NOMO-1 treated with DMSO at 0.1 percent for 48 hours (cell line): Measurements from ENCODE around the gene SCAF1.
A peak's percentile ranks its signal among the peaks of the same experiment; 100 is the strongest.

ENCODE experiments used
- DNase-seq: peaks from one replicate; lab custom pipeline; 2025; ENCODE audit not compliant: unreplicated experiment; lab: John Stamatoyannopoulos, UW

The SCAF1 gene

GRCh38 chr19:49664171-49665035 is 22.4 kb downstream of the SCAF1 start:
- DNase-seq = peak; percentile 60

DNA sequence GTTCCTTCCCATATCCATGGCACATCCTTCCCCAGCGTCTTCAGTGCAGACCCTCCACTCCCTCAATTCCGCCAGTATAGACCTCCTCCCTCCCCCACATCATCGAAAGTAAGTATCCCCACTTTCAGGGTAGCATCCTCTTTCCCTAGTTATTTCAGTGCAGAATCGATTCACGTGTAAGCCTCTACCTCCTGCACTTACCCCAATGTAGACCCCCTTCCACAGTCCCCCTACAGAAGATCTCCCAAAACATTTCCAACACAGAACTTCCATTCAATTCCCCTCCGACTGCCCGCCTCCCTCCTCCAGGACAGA is 23.0 kb downstream of the SCAF1 start:
- no peak for DNase-seq

DNA sequence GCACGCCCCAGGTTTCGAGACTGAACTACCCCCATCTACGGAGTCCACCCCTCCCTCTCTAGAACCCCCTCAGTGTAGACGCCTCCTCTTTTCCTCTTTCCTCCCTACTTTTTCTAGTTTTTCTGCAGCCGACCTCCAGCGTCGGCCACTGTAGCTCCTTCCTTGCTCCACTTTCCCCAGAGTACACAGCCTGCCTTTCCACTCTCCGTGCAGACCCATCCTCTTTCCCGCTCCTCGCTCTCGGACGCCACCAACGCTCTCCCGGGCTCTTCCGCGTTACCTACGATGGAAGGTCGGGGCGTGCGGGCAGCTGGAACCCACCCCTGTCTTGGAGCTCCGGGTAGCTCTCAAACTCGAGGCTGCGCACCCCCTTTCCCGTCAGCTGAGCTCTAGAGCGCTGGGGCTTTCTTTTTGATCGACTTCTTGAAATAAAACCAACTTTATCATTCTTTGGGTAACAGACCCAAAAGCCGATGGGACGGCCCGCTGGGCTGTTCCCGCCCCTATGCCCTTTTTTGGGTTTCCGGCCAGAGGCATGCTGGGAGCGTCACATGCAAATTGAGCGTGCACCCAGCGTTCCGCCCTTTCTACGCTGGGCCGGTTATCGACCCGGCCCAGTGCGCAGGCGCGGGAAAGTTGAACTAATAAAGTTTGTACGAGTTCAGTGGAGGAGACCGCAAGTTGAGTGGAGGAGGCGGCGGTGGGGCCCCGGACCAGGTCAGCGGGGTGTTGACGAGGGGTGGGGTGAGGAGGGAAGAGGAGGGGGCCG is 23.5 kb downstream of the SCAF1 start, which contains the start of the genes BCL2L12 and IRF3:
TSS of gene BCL2L12 (plus strand) at position 583 of the 769 bp plus-strand sequence. CDS start 760 bp downstream, outside the sequence.
TSS of gene IRF3 (minus strand) at position 507 of the 769 bp plus-strand sequence. CDS start 1,019 bp downstream, outside the sequence.
- DNase-seq = peak; percentile 93

DNA sequence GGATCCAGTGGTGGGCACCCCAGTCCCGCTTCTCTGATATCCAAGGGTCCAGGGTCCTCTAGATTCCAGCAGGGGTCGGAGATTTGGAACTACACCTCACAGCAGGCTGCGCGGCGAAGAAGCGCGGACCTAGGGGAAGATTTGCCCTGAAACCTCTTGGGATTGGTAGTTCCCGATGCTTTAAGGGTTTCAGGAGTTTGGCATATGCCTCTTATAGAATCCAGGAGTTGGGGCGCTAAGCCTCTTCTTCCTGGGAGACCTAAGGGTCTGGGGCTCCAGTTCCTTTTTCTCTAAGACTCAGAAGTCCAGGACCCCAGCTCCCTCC is 24.1 kb downstream of the SCAF1 start:
- DNase-seq = no peak

DNA sequence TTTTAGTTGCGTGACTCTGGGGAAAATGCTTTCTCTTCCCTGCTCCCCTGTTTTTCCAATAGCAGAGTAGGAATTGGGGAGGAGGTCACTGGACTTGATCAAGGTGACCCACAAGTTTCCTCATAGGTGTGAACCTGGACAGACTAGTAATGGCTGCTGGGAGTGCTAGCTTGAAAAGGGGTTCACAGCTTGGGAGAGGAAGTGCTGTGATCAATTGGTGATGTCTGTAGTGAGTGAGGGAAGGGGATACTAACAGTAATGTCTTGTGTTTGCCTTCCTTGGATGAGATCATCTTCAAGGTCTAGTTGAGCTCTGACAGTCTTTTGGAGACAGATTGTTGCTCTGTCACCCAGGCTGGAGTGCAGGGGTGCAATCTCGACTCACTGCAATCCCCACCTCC is 25.5 kb downstream of the SCAF1 start:
- DNase-seq = no peak

DNA sequence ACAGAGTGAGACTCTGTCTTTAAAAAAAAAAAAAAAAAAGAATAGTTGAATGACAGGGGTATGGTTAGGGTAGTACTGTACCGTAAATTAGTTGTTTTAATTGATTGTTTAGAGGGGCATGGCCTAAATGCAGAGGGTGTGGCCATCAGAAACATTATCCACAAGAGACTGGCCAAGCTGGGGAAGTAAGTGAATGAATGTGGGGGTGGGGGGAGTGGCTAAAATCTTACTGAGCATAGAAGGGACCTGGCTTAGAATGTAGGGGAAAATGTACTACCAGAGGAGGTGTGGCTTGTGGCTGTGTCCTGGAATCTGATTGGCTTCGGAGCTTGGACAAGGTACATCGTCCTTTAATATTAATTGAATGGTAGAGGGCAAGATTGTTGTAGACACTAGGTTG is 27.5 kb downstream of the SCAF1 start:
- no peak for DNase-seq

GRCh38 chr19:49672131-49672919 is 30.3 kb downstream of the SCAF1 start:
- DNase-seq = peak; percentile 42

- peak; percentile 89 for DNase-seq
These were observed 34.3 kb downstream of the SCAF1 start for GRCh38 chr19:49676136-49676783.

DNA sequence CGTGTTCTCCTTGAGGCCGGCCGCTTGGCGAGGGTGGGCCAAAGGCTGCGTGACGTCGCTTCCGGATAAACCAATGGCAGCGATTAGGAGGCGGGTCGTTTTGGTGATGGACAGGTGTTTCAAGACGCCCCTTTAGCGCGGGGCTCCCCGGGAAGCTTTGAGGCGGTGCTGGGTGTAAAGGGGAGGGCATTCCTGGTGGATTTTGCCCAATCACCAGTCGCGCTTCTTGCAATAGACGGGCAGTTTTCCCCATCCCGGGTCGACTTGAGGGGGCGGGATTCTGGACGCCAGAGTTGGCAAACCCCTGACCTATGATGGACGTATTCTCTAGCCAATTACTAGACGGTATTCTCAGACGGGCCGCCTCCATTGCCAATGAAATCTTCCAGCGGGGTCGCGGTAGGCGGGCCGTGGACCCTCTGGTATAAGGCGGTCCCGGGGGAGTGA is 34.8 kb downstream of the SCAF1 start:
- peak; percentile 99 for DNase-seq

GRCh38 chr19:49677231-49677900 is 35.4 kb downstream of the SCAF1 start, which contains the start of gene PRMT1:
Gene PRMT1 (plus strand): TSS chr19:49677271. CDS start chr19:49677281, 10 bp downstream.
- DNase-seq = no peak

DNA sequence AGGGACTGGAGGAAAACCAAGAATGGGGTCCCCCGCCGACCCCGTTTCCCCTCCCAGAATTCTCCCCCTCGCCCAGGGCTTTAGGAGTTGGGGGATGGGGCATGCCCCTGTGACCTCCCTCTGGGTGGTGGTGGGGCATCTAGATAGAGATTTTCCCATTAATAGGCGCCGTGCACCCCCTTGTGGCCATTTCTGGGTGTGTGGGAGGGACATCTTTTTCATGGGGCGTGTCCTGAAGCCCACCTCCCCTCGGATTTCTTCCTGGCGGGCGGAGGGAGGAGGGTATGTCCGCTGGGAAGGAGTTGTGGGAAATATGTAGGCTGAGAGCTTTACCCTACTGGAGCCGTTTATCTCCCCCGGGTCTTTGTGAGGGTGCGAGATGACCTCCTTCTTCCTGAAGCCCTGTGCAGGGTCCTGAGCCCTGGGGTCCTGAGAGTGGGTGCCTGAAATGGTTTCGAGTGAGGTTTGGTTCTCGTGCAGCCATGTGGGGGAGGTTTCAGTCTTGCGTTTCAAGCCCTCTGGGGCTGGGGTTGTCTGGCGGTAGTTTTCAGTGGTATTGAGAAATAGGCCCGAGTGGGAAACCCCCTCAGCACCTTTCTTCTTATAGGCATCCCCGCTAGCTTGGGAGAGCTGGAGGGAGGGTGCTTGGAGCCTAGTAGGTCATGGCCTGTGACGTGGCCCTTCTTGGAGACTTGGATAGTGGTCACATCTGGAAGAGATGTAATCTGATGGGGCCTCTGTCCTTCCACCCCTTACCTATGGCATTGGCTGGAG is 36.1 kb downstream of the SCAF1 start:
- DNase-seq = peak; percentile 27

GRCh38 chr19:49678985-49679770 is 37.2 kb downstream of the SCAF1 start:
- no peak for DNase-seq

GRCh38 chr19:49679771-49680413 is 37.9 kb downstream of the SCAF1 start:
- no peak for DNase-seq

- DNase-seq = peak; percentile 80
These were observed 38.7 kb downstream of the SCAF1 start for GRCh38 chr19:49680421-49681351.

- DNase-seq = no peak
These were observed 39.8 kb downstream of the SCAF1 start for GRCh38 chr19:49681830-49682229.

- no peak for DNase-seq
These were observed 40.3 kb downstream of the SCAF1 start for GRCh38 chr19:49682274-49682673.

DNA sequence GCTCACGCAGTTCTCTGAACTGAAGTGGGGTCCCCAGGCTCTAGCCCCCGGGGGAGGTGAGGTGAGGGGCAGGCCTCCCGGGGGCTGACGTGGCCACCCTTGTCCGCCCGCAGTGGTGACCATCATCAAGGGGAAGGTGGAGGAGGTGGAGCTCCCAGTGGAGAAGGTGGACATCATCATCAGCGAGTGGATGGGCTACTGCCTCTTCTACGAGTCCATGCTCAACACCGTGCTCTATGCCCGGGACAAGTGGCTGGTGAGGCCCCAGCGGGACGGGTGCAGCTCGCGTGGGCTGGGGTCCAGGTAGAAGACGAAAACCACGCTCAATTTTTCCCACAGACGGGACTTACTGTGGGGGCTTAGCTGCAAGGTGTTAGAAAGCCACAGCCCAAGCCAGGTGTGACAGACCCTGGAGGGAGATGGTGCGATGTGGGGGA is 41.8 kb downstream of the SCAF1 start:
- no peak for DNase-seq
